Bronchial epithelial cell (primary cell): ENCODE data around the gene PDZD2. TPM values are rescaled to one million over a fixed set of nuclear protein-coding genes. Genes with fewer than 3 reads are reported as not detected.

Experiments used
- DNase-seq: peaks from one replicate; pipeline ENCODE4 v3.0.0-alpha.2; 2010; ENCODE audit warnings: low read depth
- FAIRE-seq: peaks from 2 replicates; lab custom pipeline; 2011; peaks lifted over from hg19 to GRCh38; lab: Jason Lieb, UNC
- H3K27me3 ChIP-seq: 2 replicates; pipeline ENCODE4 v1.5.1; 2011; ENCODE audit warnings: low read length; ENCODE audit not compliant: control insufficient read depth, insufficient read depth
- H3K36me3 ChIP-seq: 2 replicates; pipeline ENCODE4 v1.5.1; 2011; ENCODE audit warnings: low read length; ENCODE audit not compliant: control insufficient read depth, insufficient read depth
- H3K4me3 ChIP-seq: 2 replicates; pipeline ENCODE4 v1.5.1; 2011; ENCODE audit warnings: mild to moderate bottlenecking, low read depth, low read length, control low read depth
- total RNA-seq: library from RNA; depleted of rRNA; stranded (reverse); fragments of >200 nt; gene quantifications from 2 replicates; pipeline ENCODE4 v1.2.1, GENCODE V29; 2014
- TF ChIP-seq, protein P1 (sequence below): IDR thresholded peaks from 2 replicates; pipeline ENCODE4 v1.5.1; 2011; ENCODE audit warnings: mild to moderate bottlenecking, moderate library complexity, low read length, control low read depth, inconsistent platforms; ENCODE audit not compliant: insufficient read depth, severe bottlenecking

PDZD2 gene
- total RNA-seq, 1 donor from 2014 or later: 1.8 TPM

DNA sequence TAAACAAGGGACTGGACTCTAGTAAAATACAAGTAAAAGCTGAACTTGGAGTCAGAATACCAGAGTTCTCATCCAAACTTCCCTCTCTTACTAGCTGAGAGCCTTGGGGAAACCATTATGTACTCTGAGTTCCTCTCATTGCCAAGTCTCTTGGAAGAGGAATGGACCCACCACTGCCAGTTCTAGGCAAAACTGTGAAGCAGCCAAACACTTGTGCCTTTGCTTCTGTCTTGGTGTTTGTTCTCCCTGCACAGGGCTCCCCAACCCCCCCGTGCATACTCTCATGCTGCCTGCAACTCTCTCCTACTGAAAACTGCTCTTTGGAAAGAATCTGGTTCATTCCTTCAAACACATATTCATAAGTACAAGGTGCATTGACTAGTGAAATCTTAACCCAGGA is 102.6 kb downstream of the PDZD2 start:
- Histone ChIP-seq H3K36me3 (no peaks in the 10 kb centered on the region), H3K4me3 (no peak overlapping the region), H3K27me3 (no peaks in the 10 kb centered on the region)
- DNase-seq (no peak), FAIRE-seq (no peak)
- TF ChIP-seq, protein P1, sequence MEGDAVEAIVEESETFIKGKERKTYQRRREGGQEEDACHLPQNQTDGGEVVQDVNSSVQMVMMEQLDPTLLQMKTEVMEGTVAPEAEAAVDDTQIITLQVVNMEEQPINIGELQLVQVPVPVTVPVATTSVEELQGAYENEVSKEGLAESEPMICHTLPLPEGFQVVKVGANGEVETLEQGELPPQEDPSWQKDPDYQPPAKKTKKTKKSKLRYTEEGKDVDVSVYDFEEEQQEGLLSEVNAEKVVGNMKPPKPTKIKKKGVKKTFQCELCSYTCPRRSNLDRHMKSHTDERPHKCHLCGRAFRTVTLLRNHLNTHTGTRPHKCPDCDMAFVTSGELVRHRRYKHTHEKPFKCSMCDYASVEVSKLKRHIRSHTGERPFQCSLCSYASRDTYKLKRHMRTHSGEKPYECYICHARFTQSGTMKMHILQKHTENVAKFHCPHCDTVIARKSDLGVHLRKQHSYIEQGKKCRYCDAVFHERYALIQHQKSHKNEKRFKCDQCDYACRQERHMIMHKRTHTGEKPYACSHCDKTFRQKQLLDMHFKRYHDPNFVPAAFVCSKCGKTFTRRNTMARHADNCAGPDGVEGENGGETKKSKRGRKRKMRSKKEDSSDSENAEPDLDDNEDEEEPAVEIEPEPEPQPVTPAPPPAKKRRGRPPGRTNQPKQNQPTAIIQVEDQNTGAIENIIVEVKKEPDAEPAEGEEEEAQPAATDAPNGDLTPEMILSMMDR: no peak

- Histone ChIP-seq H3K27me3 (no peaks in the 10 kb centered on the region), H3K36me3 (no peaks in the 10 kb centered on the region), H3K4me3 (no peak overlapping the region)
- TF ChIP-seq, protein P1: no peak
- FAIRE-seq (no peak), DNase-seq (no peak)
These were observed 104.7 kb downstream of the PDZD2 start for GRCh38 chr5:31743678-31744077.

- no peak for DNase-seq
- H3K27me3 ChIP-seq: no peaks in the 10 kb centered on the region
These were observed 109.7 kb downstream of the PDZD2 start for GRCh38 chr5:31748458-31749172.

DNA sequence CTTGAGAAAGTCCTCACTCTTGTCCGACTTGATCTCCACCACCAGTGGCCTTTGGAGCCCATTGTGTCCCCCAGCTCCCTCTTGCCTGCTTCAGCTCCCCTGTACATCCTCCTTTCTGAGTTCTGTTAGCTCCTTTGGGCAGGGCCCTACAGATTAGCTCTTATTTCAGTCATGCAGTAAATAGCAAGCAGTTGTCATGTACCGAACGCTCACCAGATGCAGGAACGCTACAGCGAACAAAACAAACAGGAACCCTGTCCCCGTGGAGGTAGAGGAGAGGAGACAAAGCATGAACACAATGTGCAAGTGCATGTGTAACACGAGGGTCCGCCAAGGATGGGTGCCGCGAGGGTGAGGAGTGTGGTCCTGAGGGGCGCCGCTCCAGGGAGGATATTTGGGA is 111.3 kb downstream of the PDZD2 start:
- no peak overlapping the region for H3K4me3 ChIP-seq
- FAIRE-seq (no peak), DNase-seq (no peak)
- TF ChIP-seq, protein P1: no peak
- no peaks in the 10 kb centered on the region for H3K36me3 ChIP-seq
- H3K27me3 ChIP-seq: no peaks in the 10 kb centered on the region

More at GRCh38 chr5:31748458-31749172, 109.7 kb downstream of the PDZD2 start:
- TF ChIP-seq, protein P1: no peak
- no peak for FAIRE-seq
- no peak overlapping the region for H3K4me3 ChIP-seq
- H3K36me3 ChIP-seq: no peaks in the 10 kb centered on the region

GRCh38 chr5:31751610-31752009 is 112.7 kb downstream of the PDZD2 start:
- no peaks in the 10 kb centered on the region for H3K27me3 ChIP-seq
- FAIRE-seq (no peak), DNase-seq (no peak)
- no peaks in the 10 kb centered on the region for H3K36me3 ChIP-seq
- no peak overlapping the region for H3K4me3 ChIP-seq
- TF ChIP-seq, protein P1: no peak
